ENCODE measurements around the gene CAB39. TPM values are rescaled to one million over a fixed set of nuclear protein-coding genes. Genes with fewer than 3 reads are reported as not detected.

Gene CAB39
- total RNA-seq, 1 donor from 2014 or later = 60.3 TPM

DNA sequence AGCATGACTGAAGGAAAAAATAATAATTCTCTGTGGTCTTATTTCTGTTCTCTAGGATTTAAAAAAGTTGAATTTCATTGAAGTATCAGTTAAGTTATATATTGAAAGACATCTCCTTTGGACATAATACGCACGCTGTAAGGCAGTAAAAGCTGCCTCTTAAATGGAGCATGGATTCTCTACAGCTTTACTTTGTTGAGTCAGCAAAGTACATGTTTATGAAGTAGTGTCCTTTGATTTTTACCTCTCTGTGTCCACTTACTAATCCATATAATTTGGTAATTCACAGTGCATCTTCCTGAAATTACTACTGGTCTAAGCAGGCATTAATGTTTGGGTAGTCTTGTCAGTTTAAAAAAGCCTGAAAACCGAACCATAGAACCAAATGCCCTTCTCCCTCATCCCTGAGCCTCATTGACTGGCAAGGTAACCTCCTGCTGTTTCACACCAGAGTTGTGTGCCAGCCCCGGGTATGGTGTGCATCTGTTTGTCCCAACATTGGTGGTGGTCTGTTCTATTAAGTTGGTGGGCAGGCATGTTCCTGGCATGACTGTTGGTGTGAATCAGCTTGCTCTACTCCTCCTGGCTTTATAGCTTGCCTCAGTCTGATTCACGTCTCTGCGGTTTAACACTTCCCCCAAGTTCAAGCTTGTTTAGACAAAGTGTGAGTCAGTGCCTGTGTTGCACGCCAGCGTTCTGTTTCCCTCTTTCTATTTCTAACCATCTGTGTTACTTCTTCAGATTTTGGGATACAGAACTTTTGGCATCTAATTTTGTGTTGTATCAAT is 81.1 kb downstream of the CAB39 start:
- Mint-ChIP-seq H3K4me3 (ENCODE audit: unreplicated experiment) (no peak overlapping the region), H3K4me1 (ENCODE audit: low read depth, unreplicated experiment) (no peaks in the 10 kb centered on the region), H3K9me3 (ENCODE audit: unreplicated experiment) (no peaks in the 10 kb centered on the region), H3K27me3 (ENCODE audit: unreplicated experiment) (no peaks in the 10 kb centered on the region), H3K36me3 (ENCODE audit: unreplicated experiment) (peaks cover 14% of the 10 kb centered on the region), H3K27ac (ENCODE audit: unreplicated experiment) (no peak overlapping the region)
- DNase-seq = no peak
- TF ChIP-seq, protein P1, sequence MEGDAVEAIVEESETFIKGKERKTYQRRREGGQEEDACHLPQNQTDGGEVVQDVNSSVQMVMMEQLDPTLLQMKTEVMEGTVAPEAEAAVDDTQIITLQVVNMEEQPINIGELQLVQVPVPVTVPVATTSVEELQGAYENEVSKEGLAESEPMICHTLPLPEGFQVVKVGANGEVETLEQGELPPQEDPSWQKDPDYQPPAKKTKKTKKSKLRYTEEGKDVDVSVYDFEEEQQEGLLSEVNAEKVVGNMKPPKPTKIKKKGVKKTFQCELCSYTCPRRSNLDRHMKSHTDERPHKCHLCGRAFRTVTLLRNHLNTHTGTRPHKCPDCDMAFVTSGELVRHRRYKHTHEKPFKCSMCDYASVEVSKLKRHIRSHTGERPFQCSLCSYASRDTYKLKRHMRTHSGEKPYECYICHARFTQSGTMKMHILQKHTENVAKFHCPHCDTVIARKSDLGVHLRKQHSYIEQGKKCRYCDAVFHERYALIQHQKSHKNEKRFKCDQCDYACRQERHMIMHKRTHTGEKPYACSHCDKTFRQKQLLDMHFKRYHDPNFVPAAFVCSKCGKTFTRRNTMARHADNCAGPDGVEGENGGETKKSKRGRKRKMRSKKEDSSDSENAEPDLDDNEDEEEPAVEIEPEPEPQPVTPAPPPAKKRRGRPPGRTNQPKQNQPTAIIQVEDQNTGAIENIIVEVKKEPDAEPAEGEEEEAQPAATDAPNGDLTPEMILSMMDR (IDR thresholded peaks at IDR 0.05; ENCODE audit: partially characterized antibody, unreplicated experiment) = no peak

DNA sequence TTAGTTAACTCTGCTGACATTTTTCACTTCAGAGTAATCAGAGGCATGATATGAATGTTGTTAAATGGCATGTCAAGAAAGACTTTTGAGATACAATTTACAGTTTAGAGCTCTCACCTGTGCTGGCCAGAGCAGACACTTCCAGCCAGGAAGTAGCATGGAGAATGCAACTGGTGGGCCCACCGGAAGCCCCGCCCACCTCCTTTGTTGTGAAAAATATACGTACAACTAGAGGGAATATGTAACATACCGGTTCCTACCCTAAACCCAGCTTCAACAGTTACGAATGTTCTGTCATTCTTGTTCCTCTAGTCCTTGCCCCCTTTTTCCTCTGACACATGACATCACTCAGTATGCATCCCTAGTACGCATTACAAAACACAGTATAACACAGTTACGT is 81.9 kb downstream of the CAB39 start:
- no peak for DNase-seq
- H3K4me1 Mint-ChIP-seq (ENCODE audit: low read depth, unreplicated experiment) = no peaks in the 10 kb centered on the region
- no peaks in the 10 kb centered on the region for H3K9me3 Mint-ChIP-seq (ENCODE audit: unreplicated experiment)
- no peak overlapping the region for H3K27ac Mint-ChIP-seq (ENCODE audit: unreplicated experiment)
- no peaks in the 10 kb centered on the region for H3K27me3 Mint-ChIP-seq (ENCODE audit: unreplicated experiment)
- no peak overlapping the region for H3K4me3 Mint-ChIP-seq (ENCODE audit: unreplicated experiment)
- H3K36me3 Mint-ChIP-seq (ENCODE audit: unreplicated experiment) = peaks cover 9% of the 10 kb centered on the region
- TF ChIP-seq, protein P1 (IDR thresholded peaks at IDR 0.05; ENCODE audit: partially characterized antibody, unreplicated experiment) = no peak

DNA sequence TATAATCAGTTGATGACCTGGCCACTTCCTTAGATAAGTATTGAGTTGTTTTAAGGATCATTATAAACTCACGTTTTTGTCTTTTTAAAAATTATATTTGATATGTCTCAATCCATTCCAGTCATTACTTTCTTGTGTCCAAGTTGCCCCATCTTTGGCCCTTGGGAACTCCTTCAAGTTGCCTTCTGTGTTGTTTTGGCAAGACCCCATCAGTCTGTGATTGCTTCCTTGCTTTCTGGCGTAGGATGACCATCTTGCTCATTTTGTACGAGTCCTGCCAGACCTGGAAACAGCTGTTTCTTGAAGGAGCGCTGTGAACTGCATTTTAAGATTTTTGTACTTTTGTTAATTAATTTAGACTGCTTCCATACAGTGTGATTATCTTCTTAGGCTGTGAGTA is 83.2 kb downstream of the CAB39 start:
- H3K9me3 Mint-ChIP-seq (ENCODE audit: unreplicated experiment) = peaks cover 8% of the 10 kb centered on the region
- H3K36me3 Mint-ChIP-seq (ENCODE audit: unreplicated experiment) = peaks cover 11% of the 10 kb centered on the region
- TF ChIP-seq, protein P1 (IDR thresholded peaks at IDR 0.05; ENCODE audit: partially characterized antibody, unreplicated experiment) = no peak
- H3K27me3 Mint-ChIP-seq (ENCODE audit: unreplicated experiment) = peaks cover 2% of the 10 kb centered on the region
- H3K4me1 Mint-ChIP-seq (ENCODE audit: low read depth, unreplicated experiment) = no peaks in the 10 kb centered on the region
- DNase-seq = no peak
- H3K27ac Mint-ChIP-seq (ENCODE audit: unreplicated experiment) = no peak overlapping the region
- H3K4me3 Mint-ChIP-seq (ENCODE audit: unreplicated experiment) = no peak overlapping the region

DNA sequence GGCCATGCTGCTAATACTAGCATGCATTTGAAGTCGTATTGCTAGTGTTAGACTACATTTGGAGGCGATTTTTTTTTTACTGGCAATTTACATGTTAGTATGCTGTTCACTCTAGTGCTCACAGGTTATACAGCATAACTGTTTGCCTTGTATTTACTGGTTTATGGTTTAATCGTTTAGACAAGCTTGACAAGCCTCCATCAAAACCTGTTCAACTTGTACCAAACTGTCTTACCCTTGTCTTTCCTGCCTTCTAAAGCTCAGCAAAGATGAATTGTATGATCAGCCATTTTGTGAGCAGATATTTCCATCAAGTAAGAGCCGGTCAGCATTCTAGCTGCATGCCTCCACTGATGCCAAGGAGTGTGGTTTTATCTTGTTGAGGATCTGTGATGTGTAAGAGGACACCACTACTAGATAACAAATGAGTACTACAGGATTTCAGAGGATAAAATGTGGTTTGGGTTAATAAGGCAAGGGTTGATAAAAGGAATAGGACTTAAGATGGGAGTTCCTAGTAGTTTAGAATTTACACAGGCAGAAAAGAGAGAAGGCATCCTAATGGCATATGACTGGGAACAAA is 83.7 kb downstream of the CAB39 start:
- Mint-ChIP-seq H3K27me3 (ENCODE audit: unreplicated experiment) (peaks cover 2% of the 10 kb centered on the region), H3K36me3 (ENCODE audit: unreplicated experiment) (peaks cover 11% of the 10 kb centered on the region), H3K4me3 (ENCODE audit: unreplicated experiment) (no peak overlapping the region), H3K9me3 (ENCODE audit: unreplicated experiment) (peaks cover 9% of the 10 kb centered on the region), H3K4me1 (ENCODE audit: low read depth, unreplicated experiment) (no peaks in the 10 kb centered on the region), H3K27ac (ENCODE audit: unreplicated experiment) (no peak overlapping the region)
- TF ChIP-seq, protein P1 (IDR thresholded peaks at IDR 0.05; ENCODE audit: partially characterized antibody, unreplicated experiment) = no peak
- DNase-seq = no peak

Data from glutamatergic neuron (in vitro differentiated cells).